H9 (cell line): Measurements from ENCODE around the gene C1orf159. TPM values are rescaled to one million over a fixed set of nuclear protein-coding genes. Genes with fewer than 3 reads are reported as not detected.

Experiments
- DNase-seq: peaks from one replicate; pipeline ENCODE4 v3.0.0-alpha.2; 2017
- H2AFZ ChIP-seq: one replicate; pipeline ENCODE4 v1.6.1; 2013; ENCODE audit warnings: mild to moderate bottlenecking, low read length, control low read depth, moderate library complexity
- H2AK5ac ChIP-seq: 2 replicates; pipeline ENCODE4 v1.6.1; 2013; ENCODE audit warnings: low read length, control low read depth, mixed read lengths; ENCODE audit not compliant: insufficient read length
- H2BK120ac ChIP-seq: one replicate; pipeline ENCODE4 v1.6.1; 2013; ENCODE audit warnings: low read depth, mild to moderate bottlenecking, low read length, control low read depth, inconsistent platforms; ENCODE audit not compliant: poor library complexity, severe bottlenecking
- H2BK12ac ChIP-seq: 2 replicates; pipeline ENCODE4 v1.6.1; 2013; ENCODE audit warnings: low read length, control low read depth, mixed read lengths, low read depth; ENCODE audit not compliant: insufficient read length
- H2BK15ac ChIP-seq: 2 replicates; pipeline ENCODE4 v1.6.1; 2013; ENCODE audit warnings: low read depth, low read length, control low read depth
- H2BK20ac ChIP-seq: one replicate; pipeline ENCODE4 v1.6.1; 2013; ENCODE audit warnings: low read depth, mild to moderate bottlenecking, low read length, control low read depth, inconsistent platforms; ENCODE audit not compliant: poor library complexity, severe bottlenecking
- H2BK5ac ChIP-seq: 2 replicates; pipeline ENCODE4 v1.6.1; 2013; ENCODE audit warnings: low read length, control low read depth, mixed read lengths; ENCODE audit not compliant: insufficient read length
- H3K14ac ChIP-seq: 2 replicates; pipeline ENCODE4 v1.6.1; 2013; ENCODE audit warnings: low read length, control low read depth; ENCODE audit not compliant: insufficient read depth
- H3K18ac ChIP-seq: 2 replicates; pipeline ENCODE4 v1.6.1; 2013; ENCODE audit warnings: low read depth, mild to moderate bottlenecking, mixed read lengths, low read length, control low read depth; ENCODE audit not compliant: insufficient read length
- H3K23ac ChIP-seq: 2 replicates; pipeline ENCODE4 v1.6.1; 2013; ENCODE audit warnings: low read length, control low read depth, mixed read lengths, low read depth; ENCODE audit not compliant: insufficient read length
- H3K23me2 ChIP-seq: 2 replicates; pipeline ENCODE4 v1.6.1; 2013; ENCODE audit warnings: low read depth, mild to moderate bottlenecking, mixed read lengths, low read length, control low read depth; ENCODE audit not compliant: insufficient read length, poor library complexity, severe bottlenecking
- H3K27ac ChIP-seq: 2 replicates; pipeline ENCODE4 v1.5.1; 2013; ENCODE audit warnings: low read length, control low read depth, mixed read lengths, low read depth; ENCODE audit not compliant: insufficient read length
- H3K27me3 ChIP-seq: 2 replicates; pipeline ENCODE4 v1.6.1; 2013; ENCODE audit warnings: low read length, control low read depth, inconsistent platforms; ENCODE audit not compliant: insufficient read depth
- H3K4ac ChIP-seq: 2 replicates; pipeline ENCODE4 v1.6.1; 2013; ENCODE audit warnings: low read depth, mild to moderate bottlenecking, control low read depth, inconsistent platforms, low read length, moderate library complexity
- H3K4me1 ChIP-seq: 2 replicates; pipeline ENCODE4 v1.6.1; 2013; ENCODE audit warnings: low read length, control low read depth, inconsistent platforms; ENCODE audit not compliant: insufficient read depth
- H3K4me2 ChIP-seq: 2 replicates; pipeline ENCODE4 v1.6.1; 2013; ENCODE audit warnings: low read length, control low read depth, mixed read lengths; ENCODE audit not compliant: insufficient read length, insufficient read depth
- H3K56ac ChIP-seq: 2 replicates; pipeline ENCODE4 v1.6.1; 2013; ENCODE audit warnings: low read depth, mild to moderate bottlenecking, mixed read lengths, low read length, control low read depth; ENCODE audit not compliant: insufficient read length
- H3K79me1 ChIP-seq: 2 replicates; pipeline ENCODE4 v1.6.1; 2013; ENCODE audit warnings: low read depth, mild to moderate bottlenecking, moderate library complexity, low read length, control low read depth, inconsistent platforms; ENCODE audit not compliant: insufficient read depth, poor library complexity, severe bottlenecking
- H3K79me2 ChIP-seq: 2 replicates; pipeline ENCODE4 v1.6.1; 2013; ENCODE audit warnings: low read length, control low read depth, inconsistent platforms; ENCODE audit not compliant: insufficient read depth
- H3K9ac ChIP-seq: 2 replicates; pipeline ENCODE4 v1.6.1; 2013; ENCODE audit warnings: low read length, control low read depth, mixed read lengths; ENCODE audit not compliant: insufficient read length; ENCODE audit errors: extremely low read depth
- H3K9me3 ChIP-seq: one replicate; pipeline ENCODE4 v1.6.1; 2013; ENCODE audit warnings: low read depth, low read length, inconsistent platforms; ENCODE audit not compliant: control insufficient read depth
- H3T11ph ChIP-seq: one replicate; pipeline ENCODE4 v1.6.1; 2013; ENCODE audit warnings: mild to moderate bottlenecking, low read length, control low read depth, inconsistent platforms
- H4K20me1 ChIP-seq: one replicate; pipeline ENCODE4 v1.6.1; 2013; ENCODE audit not compliant: control insufficient read depth, insufficient read length, insufficient read depth
- H4K5ac ChIP-seq: 2 replicates; pipeline ENCODE4 v1.6.1; 2013; ENCODE audit warnings: low read depth, mild to moderate bottlenecking, mixed read lengths, low read length, control low read depth; ENCODE audit not compliant: insufficient read length
- H4K8ac ChIP-seq: replicated peaks from 2 replicates; pipeline ENCODE4 v1.6.1; 2013; ENCODE audit warnings: low read length, control low read depth, mixed read lengths, low read depth; ENCODE audit not compliant: insufficient read length
- H4K91ac ChIP-seq: 2 replicates; pipeline ENCODE4 v1.6.1; 2013; ENCODE audit warnings: low read depth, mild to moderate bottlenecking, moderate library complexity, mixed read lengths, low read length, control low read depth; ENCODE audit not compliant: insufficient read length
- H3K27ac Mint-ChIP-seq, 3 experiments: 2 replicates in 2 of 3; 3 replicates in 1 of 3; pipeline ENCODE4 v1.8.0; 2020 to 2021; ENCODE audit warnings: mixed read lengths in 3 of 3, mild to moderate bottlenecking in 1 of 3, moderate library complexity in 1 of 3
- H3K27me3 Mint-ChIP-seq: 2 replicates; pipeline ENCODE4 v1.8.0; 2021; ENCODE audit warnings: low read depth, mild to moderate bottlenecking, moderate library complexity, mixed read lengths
- H3K36me3 Mint-ChIP-seq, 3 experiments: 2 replicates in 2 of 3; 3 replicates in 1 of 3; pipeline ENCODE4 v1.8.0; 2020 to 2021; ENCODE audit warnings: low read depth in 3 of 3, mixed read lengths in 3 of 3; ENCODE audit not compliant: insufficient read depth in 1 of 3
- H3K4me1 Mint-ChIP-seq, 2 experiments: 2 replicates each; pipeline ENCODE4 v1.8.0; 2020; ENCODE audit warnings: mixed read lengths in 2 of 2
- H3K4me3 Mint-ChIP-seq, 2 experiments: 2 replicates in 1 of 2; 3 replicates in 1 of 2; pipeline ENCODE4 v1.8.0; 2020 to 2021; ENCODE audit warnings: mild to moderate bottlenecking in 2 of 2, mixed read lengths in 2 of 2, moderate library complexity in 1 of 2
- H3K9me3 Mint-ChIP-seq, 2 experiments: 2 replicates in 1 of 2; 3 replicates in 1 of 2; pipeline ENCODE4 v1.8.0; 2020; ENCODE audit warnings: mild to moderate bottlenecking in 2 of 2, mixed read lengths in 2 of 2, moderate library complexity in 1 of 2
- CTCF ChIP-seq: fragments of 200-600 bp; sonication (generic); conservative IDR thresholded peaks from 3 replicates; pipeline ENCODE4 v1.8.0; 2021; ENCODE audit warnings: antibody characterized with exemption, mild to moderate bottlenecking
- WGBS: extraction: QIAGEN DNeasy Blood & Tissue Kit; methylation state at CpG from one replicate; pipeline ENCODE4 v1.1.7; 2013; ENCODE audit warnings: missing lambda C conversion rate, low lambda C conversion rate, mixed read lengths; ENCODE audit not compliant: insufficient read length; ENCODE audit errors: extremely low coverage; 5-methylcytosine and 5-hydroxymethylcytosine counted together
- total RNA-seq: library from RNA; stranded (reverse); gene quantifications from 2 replicates; pipeline ENCODE4 v1.2.1, GENCODE V29; 2021

The C1orf159 gene
- total RNA-seq, 1 experiment from 2014 or later, result 12.3 TPM

GRCh38 chr1:1157426-1157913, 41.6 kb upstream of the C1orf159 start:
- Histone ChIP-seq H3T11ph (no peak overlapping the region), H4K8ac (no peak overlapping the region), H3K56ac (no peak overlapping the region), H3K9me3 (no peaks in the 10 kb centered on the region), H3K18ac (no peak overlapping the region), H4K5ac (no peak overlapping the region), H2BK12ac (no peak overlapping the region), H3K14ac (peak overlapping the region; percentile 69; the same call in 1 of the 2 replicates), H3K27me3 (no peaks in the 10 kb centered on the region), H4K91ac (no peak overlapping the region), H3K23ac (no peak overlapping the region), H2AK5ac (no peak overlapping the region), H3K4me2 (peak overlapping the region; percentile 49), H2BK20ac (no peak overlapping the region), H3K9ac (no peak overlapping the region), H2BK15ac (no peak overlapping the region), H2BK5ac (no peak overlapping the region), H3K79me2 (no peaks in the 10 kb centered on the region), H3K79me1 (no peaks in the 10 kb centered on the region), H2BK120ac (no peak overlapping the region), H4K20me1 (no peaks in the 10 kb centered on the region), H3K4me1 (no peaks in the 10 kb centered on the region), H3K4ac (no peak overlapping the region; the same call in 1 of the 2 replicates), H3K27ac (no peak overlapping the region), H2AFZ (no peak overlapping the region), H3K23me2 (peaks cover 5% of the 10 kb centered on the region)
- H3K36me3 Mint-ChIP-seq, result peaks cover 6 to 16% (median 12%) of the 10 kb centered on the region in 3 experiments; a peak in 6 of 7 replicates
- peak; percentile 84 for DNase-seq
- peak overlapping the region; percentile 53 to 70; a peak in 4 of 5 replicates for H3K4me3 Mint-ChIP-seq
- H3K27me3 Mint-ChIP-seq, result peaks cover 35% of the 10 kb centered on the region
- H3K9me3 Mint-ChIP-seq, result peaks cover 25 to 32% of the 10 kb centered on the region in 2 experiments
- no CpG with 5 or more reads among the region's 29 CpGs for WGBS
- peak overlapping the region in 1 of 3 experiments; percentile 52; a peak in 1 of 7 replicates for H3K27ac Mint-ChIP-seq
- H3K4me1 Mint-ChIP-seq, result peaks cover 0 to 10% of the 10 kb centered on the region in 2 experiments; a peak in 3 of 4 replicates
- TF ChIP-seq CTCF, result no peak
